ENCODE measurements around the gene MGAT2.
"Not testable (repeated sequence)": the region's sequence is repeated elsewhere in the genome, so short reads cannot be mapped to it uniquely, and the experiment has no call there.

DNA sequence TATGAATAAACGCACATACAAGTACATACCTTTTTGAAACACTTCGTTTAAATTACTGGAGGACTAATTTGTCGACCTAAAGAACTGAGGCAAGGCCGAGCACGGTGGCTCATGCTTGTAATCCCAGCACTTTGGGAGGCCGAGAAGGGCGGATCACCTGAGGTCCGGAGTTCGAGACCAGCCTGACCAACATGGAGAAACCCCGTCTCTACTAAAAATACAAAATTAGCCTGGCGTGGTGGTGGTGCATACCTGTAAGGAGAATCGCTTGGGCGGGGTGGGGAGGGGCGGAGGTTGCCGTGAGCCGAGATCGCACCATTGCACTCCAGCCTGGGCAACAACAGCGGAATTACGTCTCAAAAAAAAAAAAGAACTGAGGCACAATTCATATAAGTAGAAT lies 1.3 kb upstream of the MGAT2 start:
- TF ChIP-seq POLR2AphosphoS5 (IDR thresholded peaks at IDR 0.05; ENCODE audit: control insufficient read depth, insufficient read depth, low read depth, low read length); TAF1 (IDR thresholded peaks at IDR 0.05; ENCODE audit: control insufficient read depth, extremely low read depth, insufficient read depth, low read length, severe bottlenecking); BRF2 (IDR thresholded peaks at IDR 0.05; ENCODE audit: borderline replicate concordance, insufficient read depth, insufficient read length); CREB1 (IDR thresholded peaks at IDR 0.05); CREB1 (CRISPR knock-in tag; IDR thresholded peaks at IDR 0.05); KAT7 (CRISPR knock-in tag; IDR thresholded peaks at IDR 0.05; ENCODE audit: borderline replicate concordance); FOXP1 (CRISPR knock-in tag; IDR thresholded peaks at IDR 0.05); MEIS2 (IDR thresholded peaks at IDR 0.05; ENCODE audit: partially characterized antibody): not testable (repeated sequence)

Measured in K562 (cell line).